GM19023 (cell line): ENCODE results near the gene ZNF275.
"Not testable (repeated sequence)": the region's sequence is repeated elsewhere in the genome, so short reads cannot be mapped to it uniquely, and the experiment has no call there.

ENCODE experiments used
- ATAC-seq: cut with Tn5 transposase; IDR thresholded peaks from one replicate; pipeline ENCODE4 v1.9.1; 2021; ENCODE audit warnings: mild to moderate bottlenecking, moderate library complexity; ENCODE audit not compliant: unreplicated experiment

ZNF275 gene

GRCh38 chrX:153357877-153358276, 23.9 kb downstream of the ZNF275 start:
- ATAC-seq, result no peak

DNA sequence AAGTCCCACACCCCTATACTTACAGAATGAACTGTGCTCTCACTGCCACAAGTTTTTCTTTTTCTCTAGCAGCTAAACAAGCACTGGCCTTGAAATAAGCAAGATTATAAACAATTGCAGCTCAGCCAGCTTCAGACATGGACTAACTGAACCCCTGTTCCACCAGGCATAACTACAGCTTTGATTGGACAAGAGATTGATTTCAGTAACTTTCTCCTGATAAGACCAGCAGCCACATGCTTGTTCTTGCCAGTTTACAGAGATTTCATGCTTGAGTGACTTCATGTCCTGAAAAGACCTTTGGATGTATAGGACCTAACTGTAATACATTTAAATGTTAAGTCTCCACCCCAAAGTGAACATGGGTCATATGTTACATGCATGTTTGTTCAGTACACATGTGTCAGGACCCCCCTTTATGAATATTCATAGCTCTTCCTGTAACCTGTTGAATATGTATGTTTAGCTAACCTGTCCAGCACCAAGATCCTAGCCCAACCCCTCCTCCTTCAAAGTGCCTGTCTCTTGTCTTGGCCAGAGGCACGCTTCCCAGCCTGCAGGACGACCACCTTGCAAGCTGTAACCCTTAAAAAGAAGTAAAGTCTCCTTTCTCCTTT, 27.9 kb downstream of the ZNF275 start:
- ATAC-seq, result no peak

GRCh38 chrX:153365670-153366069, 31.7 kb downstream of the ZNF275 start:
- ATAC-seq, result no peak

- ATAC-seq, result no peak
These were observed 32.2 kb downstream of the ZNF275 start for GRCh38 chrX:153366119-153366518.

GRCh38 chrX:153366878-153367538, 33.1 kb downstream of the ZNF275 start:
- no peak for ATAC-seq

GRCh38 chrX:153370293-153371055, 36.5 kb downstream of the ZNF275 start:
- no peak for ATAC-seq

GRCh38 chrX:153371256-153371655, 37.3 kb downstream of the ZNF275 start:
- ATAC-seq, result no peak

DNA sequence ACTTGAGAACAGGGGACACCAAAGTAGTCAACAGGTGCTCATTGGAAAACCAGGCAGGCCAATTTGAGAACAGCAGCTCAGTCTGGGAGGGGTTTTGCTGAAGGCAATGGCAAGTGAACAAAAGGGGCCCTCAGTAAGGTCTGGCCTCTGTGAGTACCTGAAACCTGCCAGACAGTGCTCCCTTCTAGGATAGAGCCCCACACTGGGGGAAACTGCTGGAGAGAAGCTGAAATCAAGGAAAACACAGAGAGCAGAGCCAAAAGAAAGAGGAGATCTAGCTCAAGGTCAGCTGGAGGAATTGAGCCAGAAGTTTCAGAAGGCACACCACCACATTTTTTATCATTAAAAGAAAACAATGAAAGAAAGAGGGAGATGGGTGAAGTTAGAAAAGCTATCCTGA, 39.0 kb downstream of the ZNF275 start:
- ATAC-seq, result no peak

DNA sequence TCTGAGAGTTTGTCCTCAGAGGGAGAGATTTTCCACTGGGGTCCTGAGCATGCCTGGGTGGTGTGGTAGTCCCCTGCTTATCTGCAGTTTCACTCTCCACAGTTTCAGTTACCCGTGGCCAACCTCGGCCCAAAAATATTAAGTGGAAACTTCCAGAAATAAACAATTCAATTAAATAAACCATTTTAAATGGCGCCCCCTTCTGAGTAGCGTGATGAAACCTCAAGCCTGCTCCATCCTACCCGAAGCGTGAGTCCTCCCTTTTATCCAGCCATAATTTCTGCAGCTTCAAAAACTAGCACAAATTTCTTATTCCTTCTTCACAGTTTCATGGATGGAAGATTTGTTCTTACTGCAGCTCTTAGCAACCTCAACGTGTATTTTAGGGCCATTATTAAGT, 40.5 kb downstream of the ZNF275 start:
- ATAC-seq, result no peak

DNA sequence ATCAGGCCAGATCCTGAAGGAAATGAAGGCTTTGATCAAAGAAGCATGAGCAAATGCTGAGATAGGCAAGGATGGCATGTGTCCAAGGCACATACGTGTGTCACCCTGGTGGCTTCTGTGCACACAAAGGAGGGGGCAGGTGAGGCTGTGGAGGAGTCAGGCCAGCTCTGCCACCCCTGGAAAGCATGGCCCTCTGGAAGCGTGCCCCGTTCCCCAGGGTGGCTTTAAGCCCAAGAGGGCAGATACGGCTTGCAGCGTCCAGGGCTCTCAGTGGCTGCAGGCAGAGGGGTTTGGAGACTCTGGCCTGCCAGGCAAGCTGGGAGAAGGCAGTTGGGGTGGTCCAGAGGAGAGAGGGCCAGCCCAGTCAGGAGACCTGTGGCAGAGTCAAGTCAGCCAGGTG, 41.6 kb downstream of the ZNF275 start:
- no peak for ATAC-seq

DNA sequence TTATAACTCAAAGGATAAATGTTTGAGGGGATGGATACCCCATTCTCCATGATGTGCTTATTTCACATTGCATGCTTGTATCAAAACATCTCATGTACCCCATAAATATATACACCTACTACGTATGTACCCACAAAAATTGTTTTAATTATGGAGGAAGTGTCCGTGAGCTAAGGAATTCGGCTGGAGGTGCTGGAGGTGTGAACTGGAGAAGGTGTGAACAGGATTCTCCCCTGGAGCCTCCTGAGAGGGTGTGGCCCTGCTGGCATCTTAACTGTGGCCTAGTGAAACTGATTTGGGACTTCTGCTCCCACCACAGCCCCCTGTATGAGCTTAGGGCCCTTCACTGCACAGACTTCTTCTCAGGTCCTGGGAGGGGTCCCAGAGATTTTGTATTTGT, 43.8 kb downstream of the ZNF275 start:
- ATAC-seq, result no peak

DNA sequence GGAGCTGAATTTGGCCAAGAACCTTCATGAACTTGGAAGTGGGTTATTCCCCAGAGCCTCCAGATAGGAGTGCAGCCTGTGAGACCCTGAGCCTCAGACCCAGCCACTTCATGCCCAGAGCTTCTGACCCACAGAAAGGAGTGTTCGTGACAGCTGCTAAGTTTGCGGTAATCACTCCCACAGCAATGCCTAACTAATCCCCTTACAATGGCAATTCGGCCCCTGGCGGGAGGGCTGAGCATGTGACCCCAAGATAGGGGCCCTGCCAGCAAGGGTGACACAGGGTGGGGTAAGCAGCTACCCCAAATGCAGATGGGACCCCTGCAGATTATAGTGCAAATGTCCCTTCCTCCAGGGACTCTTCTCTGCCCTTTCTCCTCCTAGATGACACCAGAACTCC, 44.7 kb downstream of the ZNF275 start:
- no peak for ATAC-seq

GRCh38 chrX:153379508-153379907, 45.6 kb downstream of the ZNF275 start:
- ATAC-seq, result no peak

- no peak for ATAC-seq
These were observed 46.1 kb downstream of the ZNF275 start for GRCh38 chrX:153379971-153380581.

- ATAC-seq, result no peak
These were observed 46.7 kb downstream of the ZNF275 start for GRCh38 chrX:153380691-153381090.

GRCh38 chrX:153381684-153382532, 48.0 kb downstream of the ZNF275 start:
- no peak for ATAC-seq

DNA sequence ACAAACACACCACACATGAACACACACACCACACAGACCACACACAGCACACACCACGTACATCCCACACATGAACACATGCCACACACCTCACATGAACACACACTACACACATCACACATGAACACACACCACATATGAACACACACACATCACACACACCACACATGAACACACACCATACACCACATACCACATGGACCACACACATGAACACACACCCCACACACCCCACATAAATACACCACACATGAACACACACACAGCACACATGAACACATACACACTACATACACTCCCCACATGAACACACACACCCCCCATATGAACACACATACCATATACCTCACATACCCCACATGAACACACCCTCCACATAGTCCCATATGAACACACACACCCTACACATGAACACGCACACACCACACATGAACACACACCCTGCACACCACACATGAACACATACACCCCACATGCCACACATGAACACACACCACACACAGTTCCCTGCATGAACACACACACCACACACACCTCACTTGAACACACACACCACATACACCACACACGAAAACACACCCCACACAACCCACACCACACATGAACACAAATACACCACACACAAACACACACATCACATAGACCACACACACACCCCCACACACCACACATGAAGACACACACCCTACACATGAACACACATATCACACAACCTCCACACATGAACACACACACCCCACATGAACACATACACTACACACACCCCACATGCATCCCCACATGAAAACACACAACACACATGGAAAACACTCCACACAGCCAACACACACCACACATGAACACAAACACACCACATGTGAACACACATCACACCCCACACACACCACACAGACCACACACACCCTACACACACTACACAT, 48.9 kb downstream of the ZNF275 start:
- ATAC-seq, result no peak

DNA sequence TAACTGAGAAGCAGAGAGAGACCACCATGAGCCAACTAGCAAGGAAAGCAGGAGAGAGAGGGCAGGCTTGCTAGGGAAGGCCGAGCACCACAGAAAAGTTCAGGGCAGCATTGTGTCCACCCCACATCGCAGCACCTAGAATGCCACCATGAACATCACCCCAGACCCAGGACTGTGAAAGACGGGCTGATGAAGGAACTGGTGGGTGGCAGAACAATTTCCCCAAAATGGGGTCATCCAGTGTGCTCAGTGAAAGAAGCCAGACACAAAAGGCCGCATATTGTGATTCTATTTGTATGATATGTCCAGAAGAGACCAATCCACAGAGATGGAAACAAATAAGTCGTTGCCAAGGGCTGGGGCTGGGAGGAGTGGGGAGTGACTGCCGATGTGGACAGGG, 50.4 kb downstream of the ZNF275 start:
- no peak for ATAC-seq

DNA sequence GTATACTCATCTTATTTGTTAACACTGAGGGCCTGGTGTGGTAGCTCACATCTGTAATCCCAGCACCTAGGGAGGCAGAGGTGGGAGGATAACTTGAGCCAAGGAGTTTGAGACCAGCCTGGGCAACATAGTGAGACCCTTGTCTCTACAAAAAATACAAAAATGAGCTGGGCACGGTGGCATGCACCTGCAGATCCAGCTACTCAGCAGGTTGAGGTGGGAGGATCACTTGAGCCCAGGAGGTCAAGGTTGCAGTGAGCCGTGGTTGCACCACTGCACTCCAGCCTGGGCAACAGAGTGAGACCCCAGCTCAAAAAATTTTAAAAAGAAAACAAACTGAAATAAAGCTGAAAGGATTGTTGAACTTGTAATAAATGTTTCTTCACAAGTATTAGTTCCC, 51.0 kb downstream of the ZNF275 start:
- ATAC-seq, result not testable (repeated sequence)

- no peak for ATAC-seq
These were observed 52.1 kb downstream of the ZNF275 start for GRCh38 chrX:153386097-153386496.
